ENCODE measurements around the gene TSPAN18.

The TSPAN18 gene

DNA sequence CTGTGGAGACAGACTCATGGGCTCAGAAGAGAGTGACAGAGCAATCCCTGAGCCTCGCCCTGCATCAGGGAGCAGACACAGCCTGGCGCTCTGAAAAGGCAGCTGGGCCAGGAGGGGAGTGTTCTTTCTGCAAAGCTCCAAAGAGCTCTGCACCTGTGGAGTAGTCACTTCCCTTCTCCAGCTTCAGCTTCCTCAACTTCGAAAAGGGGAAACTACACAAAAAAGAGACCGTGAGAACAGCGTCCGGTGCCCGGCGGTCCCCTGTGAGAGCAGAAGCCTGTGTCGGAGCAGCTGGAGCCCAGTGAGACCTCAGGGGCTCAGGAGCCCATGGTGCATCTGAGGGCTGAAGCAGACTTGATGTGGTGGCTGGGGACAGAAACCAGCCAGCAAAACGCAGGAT is 188.9 kb downstream of the TSPAN18 start:
- H3K4me3 ChIP-seq (replicated peaks; ENCODE audit: low read depth, low read length) = no peak overlapping the region
- no peak for DNase-seq (ENCODE audit: extremely low read depth, insufficient read length)
- TF ChIP-seq, protein P1, sequence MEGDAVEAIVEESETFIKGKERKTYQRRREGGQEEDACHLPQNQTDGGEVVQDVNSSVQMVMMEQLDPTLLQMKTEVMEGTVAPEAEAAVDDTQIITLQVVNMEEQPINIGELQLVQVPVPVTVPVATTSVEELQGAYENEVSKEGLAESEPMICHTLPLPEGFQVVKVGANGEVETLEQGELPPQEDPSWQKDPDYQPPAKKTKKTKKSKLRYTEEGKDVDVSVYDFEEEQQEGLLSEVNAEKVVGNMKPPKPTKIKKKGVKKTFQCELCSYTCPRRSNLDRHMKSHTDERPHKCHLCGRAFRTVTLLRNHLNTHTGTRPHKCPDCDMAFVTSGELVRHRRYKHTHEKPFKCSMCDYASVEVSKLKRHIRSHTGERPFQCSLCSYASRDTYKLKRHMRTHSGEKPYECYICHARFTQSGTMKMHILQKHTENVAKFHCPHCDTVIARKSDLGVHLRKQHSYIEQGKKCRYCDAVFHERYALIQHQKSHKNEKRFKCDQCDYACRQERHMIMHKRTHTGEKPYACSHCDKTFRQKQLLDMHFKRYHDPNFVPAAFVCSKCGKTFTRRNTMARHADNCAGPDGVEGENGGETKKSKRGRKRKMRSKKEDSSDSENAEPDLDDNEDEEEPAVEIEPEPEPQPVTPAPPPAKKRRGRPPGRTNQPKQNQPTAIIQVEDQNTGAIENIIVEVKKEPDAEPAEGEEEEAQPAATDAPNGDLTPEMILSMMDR (IDR thresholded peaks at IDR 0.05; ENCODE audit: insufficient read depth, low read length, poor library complexity, severe bottlenecking) = no peak
- H3K36me3 ChIP-seq (ENCODE audit: control insufficient read depth, insufficient read depth, low read length) = no peaks in the 10 kb centered on the region
- no peaks in the 10 kb centered on the region for H3K27me3 ChIP-seq (replicated peaks; ENCODE audit: control insufficient read depth, insufficient read depth, low read length)

DNA sequence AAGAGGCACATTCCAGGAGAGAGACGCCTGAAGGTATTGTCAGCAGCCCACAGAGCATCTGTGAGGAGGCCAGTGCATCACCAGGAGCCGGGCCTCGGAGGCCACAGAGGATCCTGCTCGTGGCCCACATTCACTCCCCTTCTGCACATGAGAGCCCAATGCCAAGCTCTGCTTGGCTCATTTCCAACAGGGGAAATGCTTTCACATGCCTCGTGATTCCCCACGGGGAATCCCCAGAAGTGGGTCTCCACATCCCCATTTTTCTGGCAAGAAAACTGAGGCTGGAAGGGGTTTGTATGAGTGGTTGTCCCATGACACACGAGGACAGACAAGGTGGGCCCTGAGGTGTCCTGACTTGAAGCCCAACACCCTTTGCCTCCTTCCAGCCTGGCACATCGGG is 189.6 kb downstream of the TSPAN18 start:
- Histone ChIP-seq H3K4me3 (replicated peaks; ENCODE audit: low read depth, low read length) (no peak overlapping the region), H3K36me3 (ENCODE audit: control insufficient read depth, insufficient read depth, low read length) (no peaks in the 10 kb centered on the region), H3K27me3 (replicated peaks; ENCODE audit: control insufficient read depth, insufficient read depth, low read length) (no peaks in the 10 kb centered on the region)
- TF ChIP-seq, protein P1 (IDR thresholded peaks at IDR 0.05; ENCODE audit: insufficient read depth, low read length, poor library complexity, severe bottlenecking) = no peak
- DNase-seq (ENCODE audit: extremely low read depth, insufficient read length) = no peak

DNA sequence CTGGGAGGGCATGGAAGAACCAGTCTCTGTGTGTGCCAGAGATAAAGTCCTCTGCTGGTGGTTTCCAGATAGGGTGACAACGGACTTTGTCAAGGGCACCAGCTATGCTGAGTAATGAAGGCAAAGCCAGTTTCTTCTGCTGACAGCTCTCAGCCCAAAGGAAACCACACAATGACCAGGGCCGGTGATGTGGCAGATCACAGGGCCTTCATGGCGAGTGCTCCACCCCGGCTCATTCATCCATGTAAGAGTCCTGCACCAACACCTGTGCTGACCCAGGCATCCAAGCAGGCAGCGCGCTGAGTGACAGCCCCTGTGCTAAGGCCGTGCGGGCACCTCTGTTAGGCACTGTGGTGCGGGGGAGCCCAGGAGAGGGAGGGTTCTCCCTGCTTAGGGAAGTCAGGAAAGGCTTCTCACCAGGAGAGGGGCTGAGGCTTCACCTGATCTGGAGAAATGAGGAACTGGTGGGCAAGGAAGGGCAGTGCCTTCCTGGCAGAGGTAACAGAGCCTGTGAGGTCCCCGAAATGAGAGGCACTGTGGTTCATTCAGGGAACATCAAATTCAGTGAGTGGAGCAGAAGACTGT is 190.1 kb downstream of the TSPAN18 start:
- DNase-seq (ENCODE audit: extremely low read depth, insufficient read length) = no peak
- Histone ChIP-seq H3K36me3 (ENCODE audit: control insufficient read depth, insufficient read depth, low read length) (no peaks in the 10 kb centered on the region), H3K4me3 (replicated peaks; ENCODE audit: low read depth, low read length) (no peak overlapping the region)

DNA sequence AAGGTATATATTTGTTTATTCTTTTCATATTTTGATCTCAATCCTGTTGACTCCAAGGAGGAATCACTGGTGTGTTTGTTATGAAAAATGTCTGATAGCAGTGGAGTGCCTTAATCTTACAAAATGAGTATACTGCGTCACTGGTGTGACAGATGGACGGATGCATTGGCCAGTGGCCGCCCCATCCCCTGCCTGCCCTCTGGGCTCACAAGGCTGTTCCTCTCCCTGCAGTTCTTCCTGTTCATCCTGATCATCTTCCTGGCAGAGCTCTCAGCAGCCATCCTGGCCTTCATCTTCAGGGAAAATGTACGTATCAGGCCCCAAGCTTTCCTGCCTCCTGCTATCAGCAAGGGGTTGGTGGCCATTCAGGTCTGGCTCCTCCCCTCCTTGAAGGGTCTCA is 191.0 kb downstream of the TSPAN18 start:
- Histone ChIP-seq H3K36me3 (ENCODE audit: control insufficient read depth, insufficient read depth, low read length) (no peaks in the 10 kb centered on the region), H3K27me3 (replicated peaks; ENCODE audit: control insufficient read depth, insufficient read depth, low read length) (no peaks in the 10 kb centered on the region), H3K4me3 (replicated peaks; ENCODE audit: low read depth, low read length) (no peak overlapping the region)
- TF ChIP-seq, protein P1 (IDR thresholded peaks at IDR 0.05; ENCODE audit: insufficient read depth, low read length, poor library complexity, severe bottlenecking) = no peak
- DNase-seq (ENCODE audit: extremely low read depth, insufficient read length) = no peak

More for the DNA sequence above, 190.1 kb downstream of the TSPAN18 start:
- H3K27me3 ChIP-seq (replicated peaks; ENCODE audit: control insufficient read depth, insufficient read depth, low read length) = no peaks in the 10 kb centered on the region
- TF ChIP-seq, protein P1 (IDR thresholded peaks at IDR 0.05; ENCODE audit: insufficient read depth, low read length, poor library complexity, severe bottlenecking) = no peak

DNA sequence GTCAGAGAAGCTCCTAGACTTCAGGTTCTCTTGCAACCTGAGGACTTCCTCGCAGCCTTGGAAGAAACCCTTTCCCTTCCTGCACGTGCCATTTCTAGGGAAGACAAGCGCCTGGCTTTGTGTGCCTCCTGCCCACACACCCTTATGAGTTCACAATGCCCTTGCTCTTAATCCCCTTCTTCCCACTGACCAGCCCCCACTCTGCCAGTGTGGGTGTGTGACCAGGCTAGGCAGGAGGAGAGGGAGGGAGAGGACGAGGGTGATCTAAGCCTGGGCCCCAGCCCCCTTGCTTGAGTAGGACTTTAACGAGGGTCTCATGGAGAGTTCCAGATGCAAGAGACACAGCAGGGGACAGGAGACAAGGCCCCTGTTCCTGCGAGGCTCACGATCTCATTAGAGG is 193.7 kb downstream of the TSPAN18 start:
- DNase-seq (ENCODE audit: extremely low read depth, insufficient read length) = no peak
- H3K4me3 ChIP-seq (replicated peaks; ENCODE audit: low read depth, low read length) = no peak overlapping the region
- TF ChIP-seq, protein P1 (IDR thresholded peaks at IDR 0.05; ENCODE audit: insufficient read depth, low read length, poor library complexity, severe bottlenecking) = no peak
- no peaks in the 10 kb centered on the region for H3K36me3 ChIP-seq (ENCODE audit: control insufficient read depth, insufficient read depth, low read length)
- no peaks in the 10 kb centered on the region for H3K27me3 ChIP-seq (replicated peaks; ENCODE audit: control insufficient read depth, insufficient read depth, low read length)

DNA sequence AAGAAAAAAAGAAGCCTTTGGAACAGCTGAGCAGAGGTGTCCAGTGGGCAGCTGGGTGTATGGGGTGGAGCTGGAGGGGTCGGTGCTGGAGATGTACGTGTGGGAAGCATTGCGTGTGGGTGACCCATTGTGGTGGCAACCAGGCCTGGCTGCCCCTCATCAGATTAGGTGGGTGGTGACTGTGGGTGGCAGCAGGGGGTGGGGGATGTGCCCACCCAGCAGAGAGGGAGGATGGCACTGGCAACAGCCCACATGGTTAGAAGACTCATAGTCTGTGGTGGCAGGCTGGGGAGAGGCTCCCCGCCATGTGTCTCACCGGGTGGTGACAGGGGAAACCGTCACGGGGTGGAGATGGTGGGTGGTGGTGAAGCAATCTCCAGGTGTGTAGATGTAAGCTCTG is 196.4 kb downstream of the TSPAN18 start:
- DNase-seq (ENCODE audit: extremely low read depth, insufficient read length) = no peak
- Histone ChIP-seq H3K4me3 (replicated peaks; ENCODE audit: low read depth, low read length) (no peak overlapping the region), H3K27me3 (replicated peaks; ENCODE audit: control insufficient read depth, insufficient read depth, low read length) (no peaks in the 10 kb centered on the region; the same call in 1 of the 2 replicates), H3K36me3 (ENCODE audit: control insufficient read depth, insufficient read depth, low read length) (no peaks in the 10 kb centered on the region)
- TF ChIP-seq, protein P1 (IDR thresholded peaks at IDR 0.05; ENCODE audit: insufficient read depth, low read length, poor library complexity, severe bottlenecking) = no peak

Data from GM06990 (cell line).